Upper lobe of left lung (tissue), 6 donors: ENCODE measurements around the gene MATN4. TPM values are rescaled to one million over a fixed set of nuclear protein-coding genes. Genes with fewer than 3 reads are reported as not detected.
A peak's percentile ranks its signal among the peaks of the same experiment; 100 is the strongest.

Experiments
- ATAC-seq, 2 donors: fragments of 200-7000 bp; cut with Tn5 transposase; one replicate each; pipeline ENCODE4 v1.9.1; 2022; ENCODE audit warnings: mild to moderate bottlenecking in 2 of 2, moderate library complexity in 2 of 2; ENCODE audit not compliant: low FRiP score in 2 of 2
- DNase-seq, 2 donors: peaks; one replicate each; pipeline ENCODE4 v3.0.0-alpha.2; 2019 to 2020
- H3K27ac ChIP-seq, 4 donors: fragments of 200-600 bp; sonication (generic); one replicate each; pipeline ENCODE4 v1.5.1; 2016 to 2019
- H3K27me3 ChIP-seq, 4 donors: fragments of 200-600 bp; sonication (generic); one replicate each; pipeline ENCODE4 v1.5.1; 2017 to 2019
- H3K36me3 ChIP-seq, 4 donors: fragments of 200-600 bp; sonication (generic); one replicate each; pipeline ENCODE4 v1.5.1; 2016 to 2019
- H3K4me1 ChIP-seq, 4 donors: fragments of 200-600 bp; sonication (generic); one replicate each; pipeline ENCODE4 v1.5.1; 2018 to 2019
- H3K4me3 ChIP-seq, 4 donors: fragments of 200-600 bp; sonication (generic); one replicate each; pipeline ENCODE4 v1.5.1; 2017 to 2019; ENCODE audit warnings: mild to moderate bottlenecking in 2 of 4, moderate library complexity in 1 of 4
- H3K9me3 ChIP-seq, 4 donors: fragments of 200-600 bp; sonication (generic); one replicate each; pipeline ENCODE4 v1.5.1; 2018 to 2019
- EP300 ChIP-seq, 4 donors: sonication (generic); formaldehyde crosslinking; IDR thresholded peaks; one replicate each; pipeline ENCODE4 v1.5.1; 2017; ENCODE audit warnings: antibody characterized with exemption in 4 of 4, control low read depth in 2 of 4
- POLR2A ChIP-seq, 4 donors: fragments of 450-650 bp; IDR thresholded peaks; one replicate each; pipeline ENCODE4 v1.5.1; 2016 to 2017; ENCODE audit warnings: antibody characterized with exemption in 4 of 4, mild to moderate bottlenecking in 2 of 4
- POLR2AphosphoS5 ChIP-seq, 2 donors: sonication (generic); formaldehyde crosslinking; IDR thresholded peaks; one replicate each; pipeline ENCODE4 v1.5.1; 2017; ENCODE audit warnings: antibody characterized with exemption in 2 of 2
- WGBS, 2 donors: methylation state at CpG; one replicate each; pipeline ENCODE4 v1.1.5; 2017 to 2018; 5-methylcytosine and 5-hydroxymethylcytosine counted together
- total RNA-seq, 6 donors: library from RNA; depleted of rRNA in 4 of 6; stranded (reverse); fragments of >200 nt in 4 of 6; gene quantifications; one replicate each; pipeline versions ENCODE4 v1.1.0 to v1.2.1, GENCODE V29; 2016 to 2021
- TF ChIP-seq, protein P1 (sequence below), 6 experiments: fragments of 450-650 bp in 4 of 6; fragments of 200-600 bp in 2 of 6; sonication (generic) in 2 of 6; IDR thresholded peaks; one replicate each; pipeline ENCODE4 v1.5.1; 2016 to 2019; ENCODE audit warnings: antibody characterized with exemption in 6 of 6
- donor health status: DM: no; HTN: no; CAD: no; lungs with moderate emphysema.
- donor health status: DM: no; HTN: yes; CAD: no; lungs with severe emphysema.

MATN4 gene
- total RNA-seq, 6 donors from 2014 or later = 0.30 to 0.44 TPM; not detected in 4

DNA sequence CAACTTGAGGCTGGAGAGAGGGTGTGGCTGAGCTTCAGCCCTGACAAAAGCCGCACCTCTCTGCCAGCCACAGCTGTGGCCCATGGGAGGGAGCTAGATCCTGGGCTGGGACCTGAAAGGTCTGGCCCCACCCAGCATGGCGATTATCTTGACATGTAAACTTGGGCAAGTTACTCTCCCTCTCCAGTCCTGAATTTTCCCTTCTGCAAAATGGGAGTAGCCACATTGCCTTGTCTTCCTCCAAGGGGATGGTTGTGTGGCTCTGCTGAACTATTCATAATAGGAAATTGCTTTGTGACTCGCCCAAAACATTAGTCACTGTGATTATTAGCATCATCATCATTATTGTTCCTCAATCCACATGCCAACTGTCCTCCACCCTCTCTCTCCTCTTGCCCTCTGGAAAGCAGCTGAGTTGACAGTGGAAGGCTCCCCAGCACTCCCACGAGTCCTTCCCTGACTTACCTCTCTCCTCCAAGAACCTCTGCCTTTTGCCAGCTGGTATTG, 24.5 kb downstream of the MATN4 start:
- Histone ChIP-seq H3K27ac (no peak overlapping the region), H3K9me3 (no peaks in the 10 kb centered on the region), H3K4me3 (no peak overlapping the region), H3K27me3 (no peaks in the 10 kb centered on the region), H3K36me3 (no peaks in the 10 kb centered on the region), H3K4me1 (no peaks in the 10 kb centered on the region)
- TF ChIP-seq, protein P1, sequence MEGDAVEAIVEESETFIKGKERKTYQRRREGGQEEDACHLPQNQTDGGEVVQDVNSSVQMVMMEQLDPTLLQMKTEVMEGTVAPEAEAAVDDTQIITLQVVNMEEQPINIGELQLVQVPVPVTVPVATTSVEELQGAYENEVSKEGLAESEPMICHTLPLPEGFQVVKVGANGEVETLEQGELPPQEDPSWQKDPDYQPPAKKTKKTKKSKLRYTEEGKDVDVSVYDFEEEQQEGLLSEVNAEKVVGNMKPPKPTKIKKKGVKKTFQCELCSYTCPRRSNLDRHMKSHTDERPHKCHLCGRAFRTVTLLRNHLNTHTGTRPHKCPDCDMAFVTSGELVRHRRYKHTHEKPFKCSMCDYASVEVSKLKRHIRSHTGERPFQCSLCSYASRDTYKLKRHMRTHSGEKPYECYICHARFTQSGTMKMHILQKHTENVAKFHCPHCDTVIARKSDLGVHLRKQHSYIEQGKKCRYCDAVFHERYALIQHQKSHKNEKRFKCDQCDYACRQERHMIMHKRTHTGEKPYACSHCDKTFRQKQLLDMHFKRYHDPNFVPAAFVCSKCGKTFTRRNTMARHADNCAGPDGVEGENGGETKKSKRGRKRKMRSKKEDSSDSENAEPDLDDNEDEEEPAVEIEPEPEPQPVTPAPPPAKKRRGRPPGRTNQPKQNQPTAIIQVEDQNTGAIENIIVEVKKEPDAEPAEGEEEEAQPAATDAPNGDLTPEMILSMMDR (IDR thresholded peaks at IDR 0.05) = no peak
- TF ChIP-seq POLR2A (IDR thresholded peaks at IDR 0.05) (no peak), EP300 (IDR thresholded peaks at IDR 0.05) (no peak), POLR2AphosphoS5 (IDR thresholded peaks at IDR 0.05) (no peak)
- DNase-seq = no peak
- WGBS, 2 donors = 50 to 61% methylated on average over 3 to 4 of the region's 4 CpGs
- ATAC-seq = peak in 1 of 2 donors; percentile 47

DNA sequence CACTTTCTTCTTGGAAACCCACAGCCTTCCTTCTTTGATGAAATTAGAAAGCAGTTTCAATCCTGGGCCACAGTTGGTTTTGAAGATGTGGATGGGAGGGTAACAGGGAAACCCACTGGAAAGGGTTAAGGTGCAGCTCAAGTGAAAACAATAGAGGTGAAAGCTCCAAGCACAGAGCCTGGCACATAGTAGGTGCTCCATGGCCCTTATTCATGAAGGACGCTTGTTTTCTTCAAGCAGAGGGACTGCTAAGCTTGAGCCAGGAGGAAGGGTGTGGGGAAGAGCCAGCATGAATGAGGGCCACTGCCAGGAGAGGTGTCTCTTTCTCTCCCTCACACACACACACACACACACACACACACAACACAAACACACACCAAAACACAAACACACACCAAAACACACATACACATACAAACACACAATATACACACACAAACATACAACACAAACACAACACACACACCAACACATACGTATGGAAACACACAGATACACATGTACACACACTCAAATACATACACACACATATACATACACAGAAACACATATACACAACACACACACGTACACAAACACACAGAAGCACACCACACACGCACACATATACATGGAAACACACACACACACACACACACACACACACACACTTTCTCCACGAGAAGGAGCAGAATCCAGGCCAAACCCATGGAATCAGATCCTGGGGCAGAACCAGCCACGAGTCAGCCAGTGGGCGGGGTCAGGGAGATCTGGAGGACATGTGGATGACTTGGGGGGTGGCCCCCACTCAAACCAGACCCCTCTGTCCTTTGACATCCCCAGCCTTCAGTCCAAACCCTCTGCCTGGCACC, 25.2 kb downstream of the MATN4 start:
- no peaks in the 10 kb centered on the region for H3K36me3 ChIP-seq
- no peaks in the 10 kb centered on the region for H3K9me3 ChIP-seq
- no peaks in the 10 kb centered on the region for H3K4me1 ChIP-seq
- H3K27me3 ChIP-seq = no peaks in the 10 kb centered on the region
- no peak overlapping the region for H3K4me3 ChIP-seq
- H3K27ac ChIP-seq = no peak overlapping the region
- DNase-seq = no peak
- peak in 1 of 2 donors; percentile 36 for ATAC-seq
- 74 to 83% methylated on average over 5 to 7 of the region's 7 CpGs for WGBS, 2 donors
- TF ChIP-seq POLR2A (IDR thresholded peaks at IDR 0.05) = no peak
- TF ChIP-seq POLR2AphosphoS5 (IDR thresholded peaks at IDR 0.05) = no peak
- TF ChIP-seq EP300 (IDR thresholded peaks at IDR 0.05) = no peak
- TF ChIP-seq, protein P1 (IDR thresholded peaks at IDR 0.05) = no peak

DNA sequence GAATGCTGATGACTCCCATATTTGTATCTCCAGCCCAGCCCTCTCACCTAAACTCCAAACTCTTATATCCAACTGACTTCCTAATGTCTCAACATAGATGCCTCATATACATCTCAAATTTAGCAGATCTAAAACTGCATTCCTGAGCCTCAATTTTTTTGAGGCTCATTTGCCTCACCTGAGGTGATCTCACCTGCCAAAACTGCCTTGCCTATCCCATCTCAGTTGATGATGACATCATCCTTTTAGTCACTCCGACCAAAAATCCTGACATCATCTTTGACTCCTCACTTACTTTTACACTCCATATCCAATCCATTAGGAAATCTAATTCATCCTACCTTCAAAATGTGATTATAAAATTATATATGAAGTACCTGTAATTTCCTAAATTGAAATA, 28.1 kb downstream of the MATN4 start:
- Histone ChIP-seq H3K27ac (no peak overlapping the region), H3K4me1 (no peaks in the 10 kb centered on the region), H3K27me3 (no peaks in the 10 kb centered on the region), H3K36me3 (no peaks in the 10 kb centered on the region), H3K4me3 (no peak overlapping the region), H3K9me3 (no peaks in the 10 kb centered on the region)
- WGBS, 2 donors = 83 to 84% methylated on average over 1 of the region's 1 CpG
- ATAC-seq (no peak), DNase-seq (no peak)
- no peak for TF ChIP-seq EP300 (IDR thresholded peaks at IDR 0.05)
- TF ChIP-seq POLR2AphosphoS5 (IDR thresholded peaks at IDR 0.05) = no peak
- TF ChIP-seq POLR2A (IDR thresholded peaks at IDR 0.05) = no peak
- TF ChIP-seq, protein P1 (IDR thresholded peaks at IDR 0.05) = no peak

DNA sequence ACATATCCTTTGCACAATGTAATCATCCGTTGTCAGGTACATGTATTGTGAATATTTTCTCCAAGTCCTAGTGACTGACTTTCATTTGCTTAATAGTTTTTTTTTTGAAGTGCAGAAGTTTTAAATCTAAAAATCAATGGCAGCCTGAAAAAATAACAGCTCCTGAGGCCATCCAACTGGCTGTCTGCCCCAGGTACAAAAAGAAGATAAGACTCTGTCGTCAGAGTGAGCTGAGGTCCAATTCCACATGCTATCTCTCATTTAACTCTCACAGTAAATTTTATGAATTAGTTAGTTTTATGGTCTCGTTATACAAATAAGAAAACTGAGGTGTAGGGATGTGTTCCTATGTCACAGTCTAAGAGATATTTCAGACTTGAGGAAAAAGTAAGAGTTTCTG, 32.8 kb downstream of the MATN4 start:
- DNase-seq = no peak
- no peaks in the 10 kb centered on the region for H3K4me1 ChIP-seq
- no peak overlapping the region for H3K27ac ChIP-seq
- no peak for ATAC-seq
- H3K27me3 ChIP-seq = no peaks in the 10 kb centered on the region
- no peaks in the 10 kb centered on the region for H3K9me3 ChIP-seq
- no peak overlapping the region for H3K4me3 ChIP-seq
- H3K36me3 ChIP-seq = no peaks in the 10 kb centered on the region
- TF ChIP-seq, protein P1 (IDR thresholded peaks at IDR 0.05) = no peak
- TF ChIP-seq EP300 (IDR thresholded peaks at IDR 0.05) (no peak), POLR2AphosphoS5 (IDR thresholded peaks at IDR 0.05) (no peak), POLR2A (IDR thresholded peaks at IDR 0.05) (no peak)
- WGBS, 2 donors = 80 to 81% methylated on average over 3 of the region's 3 CpGs
